OCI-LY3 (cell line): ENCODE data around the gene TMC7.

Experiments
- H2AFZ ChIP-seq: fragments of 200-600, 300-600 bp; shearing (Covaris generic); 2 replicates; pipeline ENCODE4 v1.6.0; 2014; ENCODE audit warnings: antibody characterized with exemption, low read depth, low read length
- H3K27ac ChIP-seq: fragments of 200-600, 300-600 bp; sonication (generic); 2 replicates; pipeline ENCODE4 v1.5.1; 2014; ENCODE audit warnings: mild to moderate bottlenecking, low read length, moderate library complexity, mixed read lengths
- H3K27me3 ChIP-seq: fragments of 200-600, 300-600 bp; sonication (generic); 2 replicates; pipeline ENCODE4 v1.6.1; 2014; ENCODE audit warnings: low read depth, low read length, mixed read lengths
- H3K36me3 ChIP-seq: fragments of 200-600, 300-600 bp; sonication (generic); replicated peaks from 2 replicates; pipeline ENCODE3; 2014; ENCODE audit warnings: low read depth, low read length, mixed read lengths
- H3K4me1 ChIP-seq: fragments of 300-600, 200-600 bp; sonication (generic); 2 replicates; pipeline ENCODE4 v1.6.1; 2014; ENCODE audit warnings: low read length, mixed read lengths
- H3K4me2 ChIP-seq: fragments of 200-600, 300-600 bp; sonication (generic); 2 replicates; pipeline ENCODE4 v1.6.1; 2014; ENCODE audit warnings: low read length, mixed read lengths
- H3K4me3 ChIP-seq: fragments of 300-600, 200-600 bp; sonication (generic); 2 replicates; pipeline ENCODE4 v1.5.1; 2014; ENCODE audit warnings: antibody characterized with exemption, mild to moderate bottlenecking, low read length, moderate library complexity
- H3K79me2 ChIP-seq: fragments of 300-600, 200-600 bp; shearing (Covaris generic); 2 replicates; pipeline ENCODE4 v1.6.1; 2014; ENCODE audit warnings: mild to moderate bottlenecking, low read length, mixed read lengths
- H3K9ac ChIP-seq: fragments of 300-600, 200-600 bp; shearing (Covaris generic); 2 replicates; pipeline ENCODE4 v1.6.0; 2014; ENCODE audit warnings: mild to moderate bottlenecking, low read length, moderate library complexity
- H3K9me3 ChIP-seq: fragments of 200-600, 300-600 bp; shearing (Covaris generic); 2 replicates; pipeline ENCODE4 v1.6.1; 2014; ENCODE audit warnings: low read length, mixed read lengths; ENCODE audit not compliant: insufficient read depth
- H4K20me1 ChIP-seq: fragments of 200-600, 300-600 bp; sonication (generic); 2 replicates; pipeline ENCODE4 v1.6.1; 2016; ENCODE audit warnings: low read length, mixed read lengths; ENCODE audit not compliant: insufficient read depth
- EZH2phosphoT487 ChIP-seq: fragments of 200-600 bp; shearing (Covaris generic); IDR thresholded peaks from 2 replicates; pipeline ENCODE4 v1.6.1; 2018; ENCODE audit warnings: antibody characterized with exemption, mixed run types, low read depth
- TF ChIP-seq, protein P1 (sequence below): fragments of 200-600, 300-600 bp; sonication (generic); IDR thresholded peaks from 2 replicates; pipeline ENCODE4 v1.5.1; 2014; ENCODE audit warnings: antibody characterized with exemption, low read length, low read depth

TMC7 gene

DNA sequence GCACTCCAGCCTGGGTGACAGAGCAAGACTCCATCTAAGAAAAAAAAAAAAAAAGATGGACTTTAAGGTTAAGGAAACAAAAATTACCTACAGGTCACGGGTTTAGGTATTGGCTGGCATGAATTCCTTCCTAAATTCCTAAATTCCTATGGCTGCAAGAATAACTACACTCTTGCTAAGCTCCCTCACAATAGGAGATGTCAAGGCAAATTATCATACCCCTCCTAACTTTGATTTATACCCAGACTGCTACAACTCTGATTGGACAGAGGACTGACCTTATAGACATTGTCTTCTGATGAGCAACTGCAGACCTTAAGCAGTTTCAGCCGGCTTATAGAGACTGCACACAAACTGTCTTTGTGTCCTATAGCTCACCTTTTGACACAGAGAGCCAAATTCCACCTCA, 25.1 kb upstream of the TMC7 start:
- H2AFZ ChIP-seq, result no peak overlapping the region
- no peaks in the 10 kb centered on the region for H3K9me3 ChIP-seq
- no peak overlapping the region for H3K4me3 ChIP-seq
- no peak overlapping the region for H3K27ac ChIP-seq
- no peak overlapping the region for H3K9ac ChIP-seq
- no peaks in the 10 kb centered on the region for H4K20me1 ChIP-seq
- no peak overlapping the region for H3K4me2 ChIP-seq
- TF ChIP-seq EZH2phosphoT487, result no peak
- TF ChIP-seq, protein P1, sequence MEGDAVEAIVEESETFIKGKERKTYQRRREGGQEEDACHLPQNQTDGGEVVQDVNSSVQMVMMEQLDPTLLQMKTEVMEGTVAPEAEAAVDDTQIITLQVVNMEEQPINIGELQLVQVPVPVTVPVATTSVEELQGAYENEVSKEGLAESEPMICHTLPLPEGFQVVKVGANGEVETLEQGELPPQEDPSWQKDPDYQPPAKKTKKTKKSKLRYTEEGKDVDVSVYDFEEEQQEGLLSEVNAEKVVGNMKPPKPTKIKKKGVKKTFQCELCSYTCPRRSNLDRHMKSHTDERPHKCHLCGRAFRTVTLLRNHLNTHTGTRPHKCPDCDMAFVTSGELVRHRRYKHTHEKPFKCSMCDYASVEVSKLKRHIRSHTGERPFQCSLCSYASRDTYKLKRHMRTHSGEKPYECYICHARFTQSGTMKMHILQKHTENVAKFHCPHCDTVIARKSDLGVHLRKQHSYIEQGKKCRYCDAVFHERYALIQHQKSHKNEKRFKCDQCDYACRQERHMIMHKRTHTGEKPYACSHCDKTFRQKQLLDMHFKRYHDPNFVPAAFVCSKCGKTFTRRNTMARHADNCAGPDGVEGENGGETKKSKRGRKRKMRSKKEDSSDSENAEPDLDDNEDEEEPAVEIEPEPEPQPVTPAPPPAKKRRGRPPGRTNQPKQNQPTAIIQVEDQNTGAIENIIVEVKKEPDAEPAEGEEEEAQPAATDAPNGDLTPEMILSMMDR, result no peak
- no peaks in the 10 kb centered on the region for H3K79me2 ChIP-seq
- H3K4me1 ChIP-seq, result peaks cover 4% of the 10 kb centered on the region; the same call in 1 of the 2 replicates
- no peaks in the 10 kb centered on the region; the same call in 1 of the 2 replicates for H3K27me3 ChIP-seq
- H3K36me3 ChIP-seq, result no peaks in the 10 kb centered on the region

DNA sequence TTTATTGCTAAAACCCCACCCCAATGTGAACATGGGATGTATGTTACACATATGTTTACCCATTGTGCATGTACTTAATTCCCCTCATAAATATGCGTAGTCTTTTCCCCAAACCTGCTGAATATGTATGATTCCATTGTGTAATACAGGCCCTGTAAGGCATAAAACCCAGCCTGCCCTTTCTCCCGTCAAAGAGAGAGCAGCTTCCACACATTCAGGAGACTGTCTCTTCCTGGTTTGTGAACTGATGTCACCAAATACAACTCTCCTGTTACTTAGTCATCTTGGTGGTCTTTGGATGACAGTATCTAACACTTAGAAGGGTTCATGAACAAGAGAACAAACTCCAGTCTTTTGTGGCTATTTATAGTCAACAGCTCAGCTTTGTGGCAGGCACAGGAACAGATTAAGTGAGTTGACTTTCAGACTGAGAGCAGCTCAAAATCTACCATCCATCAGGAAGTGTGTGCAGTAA, 24.7 kb upstream of the TMC7 start:
- H4K20me1 ChIP-seq, result no peaks in the 10 kb centered on the region
- no peak for TF ChIP-seq EZH2phosphoT487
- TF ChIP-seq, protein P1, result no peak
- H2AFZ ChIP-seq, result no peak overlapping the region
- no peaks in the 10 kb centered on the region for H3K36me3 ChIP-seq
- H3K27ac ChIP-seq, result no peak overlapping the region
- no peak overlapping the region for H3K9ac ChIP-seq
- no peak overlapping the region for H3K4me3 ChIP-seq
- no peaks in the 10 kb centered on the region; the same call in 1 of the 2 replicates for H3K27me3 ChIP-seq
- no peaks in the 10 kb centered on the region for H3K9me3 ChIP-seq
- peaks cover 4% of the 10 kb centered on the region; the same call in 1 of the 2 replicates for H3K4me1 ChIP-seq
- no peaks in the 10 kb centered on the region for H3K79me2 ChIP-seq
- no peak overlapping the region for H3K4me2 ChIP-seq

DNA sequence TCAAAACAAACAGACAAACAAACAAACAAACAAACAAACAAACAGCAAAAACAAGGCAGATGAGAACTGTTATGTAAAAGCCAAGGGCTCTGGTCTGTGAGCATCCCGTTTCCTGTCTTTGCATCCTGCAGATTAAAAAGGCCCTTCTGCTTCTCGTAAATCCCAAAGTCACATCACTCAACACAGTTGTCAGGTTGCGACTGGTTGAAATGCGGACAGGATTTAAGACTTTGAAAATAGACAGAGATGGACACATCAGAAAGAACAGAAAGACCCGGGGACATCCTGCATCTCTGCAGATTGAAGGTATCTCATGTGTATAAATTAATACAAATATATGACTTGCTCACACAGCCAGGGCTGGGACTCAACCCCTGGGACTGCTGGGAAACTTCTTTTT, 18.2 kb upstream of the TMC7 start:
- Histone ChIP-seq H3K9ac (no peak overlapping the region), H4K20me1 (no peaks in the 10 kb centered on the region), H3K4me3 (no peak overlapping the region), H3K4me2 (no peak overlapping the region), H3K27ac (no peak overlapping the region), H3K79me2 (no peaks in the 10 kb centered on the region), H3K9me3 (no peaks in the 10 kb centered on the region), H3K4me1 (peaks cover 5% of the 10 kb centered on the region; the same call in 1 of the 2 replicates), H3K27me3 (0 out of 2 replicates have a peak, but pooled peaks cover 3% of the 10 kb centered on the region), H2AFZ (no peak overlapping the region), H3K36me3 (no peaks in the 10 kb centered on the region)
- TF ChIP-seq, protein P1, result no peak

DNA sequence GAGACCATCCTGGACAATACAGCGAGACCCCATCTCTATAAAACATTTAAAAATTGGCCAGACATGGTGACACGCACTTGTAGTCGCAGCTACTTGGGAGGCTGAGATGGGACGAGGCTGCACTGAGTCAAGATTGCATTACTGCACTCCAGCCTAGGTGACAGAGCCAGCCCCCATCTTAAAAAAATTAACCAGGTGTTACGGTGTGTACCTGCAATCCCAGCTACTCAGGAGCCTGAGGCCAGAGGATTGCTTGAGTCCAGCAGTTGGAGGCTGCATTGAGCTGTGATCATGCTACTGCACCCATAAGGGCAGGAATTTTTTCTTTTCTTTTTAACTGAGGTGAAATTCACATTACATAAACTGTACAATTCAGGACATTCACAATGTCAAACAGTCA, 16.9 kb upstream of the TMC7 start:
- H3K79me2 ChIP-seq, result no peaks in the 10 kb centered on the region
- peaks cover 8% of the 10 kb centered on the region; the same call in 1 of the 2 replicates for H3K27me3 ChIP-seq
- no peaks in the 10 kb centered on the region for H3K36me3 ChIP-seq
- H3K4me3 ChIP-seq, result no peak overlapping the region
- no peaks in the 10 kb centered on the region for H3K9me3 ChIP-seq
- no peak overlapping the region for H2AFZ ChIP-seq
- no peak overlapping the region for H3K9ac ChIP-seq
- H3K4me2 ChIP-seq, result no peak overlapping the region
- no peak overlapping the region for H3K27ac ChIP-seq
- H3K4me1 ChIP-seq, result peaks cover 5% of the 10 kb centered on the region; the same call in 1 of the 2 replicates
- TF ChIP-seq EZH2phosphoT487, result no peak
- TF ChIP-seq, protein P1, result no peak
- no peaks in the 10 kb centered on the region for H4K20me1 ChIP-seq
